Glutamatergic neuron (in vitro differentiated cells): ENCODE measurements around the gene RGL1. TPM values are rescaled to one million over a fixed set of nuclear protein-coding genes. Genes with fewer than 3 reads are reported as not detected.

ENCODE experiments used
- DNase-seq: peaks from one replicate; pipeline ENCODE4 v3.0.0; 2022
- H3K27ac Mint-ChIP-seq: one replicate; pipeline ENCODE4 v1.8.0; 2020; ENCODE audit warnings: mild to moderate bottlenecking, mixed read lengths, inconsistent platforms; ENCODE audit not compliant: unreplicated experiment
- H3K27me3 Mint-ChIP-seq: one replicate; pipeline ENCODE4 v1.8.0; 2020; ENCODE audit warnings: mild to moderate bottlenecking, moderate library complexity, mixed read lengths, inconsistent platforms; ENCODE audit not compliant: unreplicated experiment
- H3K36me3 Mint-ChIP-seq: one replicate; pipeline ENCODE4 v1.8.0; 2020; ENCODE audit warnings: mild to moderate bottlenecking, mixed read lengths, inconsistent platforms; ENCODE audit not compliant: unreplicated experiment
- H3K4me1 Mint-ChIP-seq: one replicate; pipeline ENCODE4 v1.8.0; 2020; ENCODE audit warnings: mild to moderate bottlenecking, low read depth, mixed read lengths, inconsistent platforms; ENCODE audit not compliant: unreplicated experiment
- H3K4me3 Mint-ChIP-seq: one replicate; pipeline ENCODE4 v1.8.0; 2020; ENCODE audit warnings: mild to moderate bottlenecking, mixed read lengths, inconsistent platforms; ENCODE audit not compliant: unreplicated experiment
- H3K9me3 Mint-ChIP-seq: one replicate; pipeline ENCODE4 v1.8.0; 2020; ENCODE audit warnings: mild to moderate bottlenecking, moderate library complexity, mixed read lengths, inconsistent platforms; ENCODE audit not compliant: unreplicated experiment
- total RNA-seq: library from RNA; stranded (reverse); fragmentation: NEBNext Ultra II Directional; extraction: Animal tissue kit (Norgen Biotek cat#: 25700); gene quantifications from one replicate; pipeline ENCODE4 v1.2.1, GENCODE V29; 2021; ENCODE audit not compliant: unreplicated experiment
- TF ChIP-seq, protein P1 (sequence below): fragments of 200-600 bp; sonication (generic); IDR thresholded peaks from one replicate; pipeline ENCODE4 v1.5.0; 2021; ENCODE audit not compliant: partially characterized antibody, unreplicated experiment

The RGL1 gene
- total RNA-seq, 1 donor from 2014 or later = 4.9 TPM

DNA sequence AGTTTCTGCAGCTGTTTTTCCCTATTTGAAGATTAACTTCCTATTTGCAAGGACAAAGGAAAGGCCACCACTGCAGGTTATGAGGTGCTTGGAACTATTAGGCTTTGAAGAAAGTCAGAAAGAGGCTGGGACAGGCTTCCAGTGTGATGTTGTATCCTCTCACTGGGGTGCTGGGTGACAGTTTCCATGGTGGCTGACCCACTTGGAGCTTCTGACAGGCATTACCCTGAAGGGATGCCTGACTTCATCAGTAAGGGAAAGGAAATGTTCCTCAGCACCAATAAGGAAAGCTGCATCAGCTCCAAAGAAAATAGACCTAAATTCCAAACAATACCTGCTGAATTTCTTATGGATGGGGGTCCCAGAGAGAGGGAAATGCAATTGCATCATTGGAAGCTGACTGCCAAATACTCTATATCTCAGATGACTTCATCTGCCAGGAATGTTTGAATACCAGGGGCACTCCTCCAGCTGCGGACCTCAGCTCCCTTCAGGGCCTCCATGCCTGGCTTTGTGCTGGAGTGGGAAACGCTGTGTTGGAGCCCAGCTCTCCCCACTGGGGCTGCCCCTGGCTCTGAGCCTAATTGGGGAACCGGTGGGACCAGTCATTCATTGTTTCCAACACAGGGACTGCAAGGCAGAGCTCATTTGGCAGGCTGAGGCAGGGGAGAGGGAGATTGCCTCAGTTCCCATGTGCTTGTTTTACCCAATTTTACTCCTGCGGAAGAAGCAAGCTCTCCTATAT is 76.6 kb downstream of the RGL1 start:
- Mint-ChIP-seq H3K9me3 (no peaks in the 10 kb centered on the region), H3K36me3 (no peaks in the 10 kb centered on the region), H3K27me3 (peaks cover 2% of the 10 kb centered on the region), H3K27ac (no peak overlapping the region), H3K4me1 (no peaks in the 10 kb centered on the region), H3K4me3 (no peak overlapping the region)
- no peak for DNase-seq
- TF ChIP-seq, protein P1, sequence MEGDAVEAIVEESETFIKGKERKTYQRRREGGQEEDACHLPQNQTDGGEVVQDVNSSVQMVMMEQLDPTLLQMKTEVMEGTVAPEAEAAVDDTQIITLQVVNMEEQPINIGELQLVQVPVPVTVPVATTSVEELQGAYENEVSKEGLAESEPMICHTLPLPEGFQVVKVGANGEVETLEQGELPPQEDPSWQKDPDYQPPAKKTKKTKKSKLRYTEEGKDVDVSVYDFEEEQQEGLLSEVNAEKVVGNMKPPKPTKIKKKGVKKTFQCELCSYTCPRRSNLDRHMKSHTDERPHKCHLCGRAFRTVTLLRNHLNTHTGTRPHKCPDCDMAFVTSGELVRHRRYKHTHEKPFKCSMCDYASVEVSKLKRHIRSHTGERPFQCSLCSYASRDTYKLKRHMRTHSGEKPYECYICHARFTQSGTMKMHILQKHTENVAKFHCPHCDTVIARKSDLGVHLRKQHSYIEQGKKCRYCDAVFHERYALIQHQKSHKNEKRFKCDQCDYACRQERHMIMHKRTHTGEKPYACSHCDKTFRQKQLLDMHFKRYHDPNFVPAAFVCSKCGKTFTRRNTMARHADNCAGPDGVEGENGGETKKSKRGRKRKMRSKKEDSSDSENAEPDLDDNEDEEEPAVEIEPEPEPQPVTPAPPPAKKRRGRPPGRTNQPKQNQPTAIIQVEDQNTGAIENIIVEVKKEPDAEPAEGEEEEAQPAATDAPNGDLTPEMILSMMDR = no peak

- DNase-seq = no peak
- Mint-ChIP-seq H3K27me3 (peaks cover 2% of the 10 kb centered on the region), H3K4me1 (no peaks in the 10 kb centered on the region), H3K9me3 (no peaks in the 10 kb centered on the region), H3K36me3 (no peaks in the 10 kb centered on the region), H3K4me3 (no peak overlapping the region), H3K27ac (no peak overlapping the region)
- TF ChIP-seq, protein P1 = no peak
These were observed 77.6 kb downstream of the RGL1 start for GRCh38 chr1:183882335-183883167.

- Mint-ChIP-seq H3K4me3 (no peak overlapping the region), H3K27ac (no peak overlapping the region), H3K9me3 (no peaks in the 10 kb centered on the region), H3K4me1 (no peaks in the 10 kb centered on the region), H3K27me3 (peaks cover 2% of the 10 kb centered on the region), H3K36me3 (no peaks in the 10 kb centered on the region)
- no peak for DNase-seq
- TF ChIP-seq, protein P1 = no peak
These were observed 78.7 kb downstream of the RGL1 start for GRCh38 chr1:183883623-183884022.

DNA sequence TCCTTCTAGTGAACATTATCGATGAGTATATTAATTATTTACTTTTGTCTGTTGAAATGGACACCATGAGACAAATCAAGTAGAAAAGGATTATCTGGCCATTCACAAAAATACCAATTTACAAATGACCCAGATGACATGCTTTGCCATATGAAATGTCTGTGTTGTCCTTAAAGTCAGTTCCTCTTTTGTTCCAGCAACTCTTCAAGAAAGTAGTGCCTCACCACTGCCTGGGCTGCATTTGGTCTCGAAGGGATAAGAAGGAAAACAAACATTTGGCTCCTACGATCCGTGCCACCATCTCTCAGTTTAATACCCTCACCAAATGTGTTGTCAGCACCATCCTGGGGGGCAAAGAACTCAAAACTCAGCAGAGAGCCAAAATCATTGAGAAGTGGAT is 79.6 kb downstream of the RGL1 start:
- H3K27ac Mint-ChIP-seq = no peak overlapping the region
- H3K36me3 Mint-ChIP-seq = no peaks in the 10 kb centered on the region
- no peak for DNase-seq
- H3K27me3 Mint-ChIP-seq = peaks cover under 1% of the 10 kb centered on the region
- H3K4me1 Mint-ChIP-seq = no peaks in the 10 kb centered on the region
- H3K9me3 Mint-ChIP-seq = no peaks in the 10 kb centered on the region
- no peak overlapping the region for H3K4me3 Mint-ChIP-seq
- TF ChIP-seq, protein P1 = no peak
